Large intestine (tissue), 3 donors: ENCODE measurements around the gene MTM1. TPM values are rescaled to one million over a fixed set of nuclear protein-coding genes. Genes with fewer than 3 reads are reported as not detected.

Experiments
- DNase-seq, 2 donors: peaks; one replicate each; pipeline versions ENCODE4 v3.0.0 to v3.0.0-alpha.2; 2013
- H3K27ac ChIP-seq: one replicate; pipeline ENCODE4 v1.5.1; 2013; ENCODE audit warnings: low read length
- H3K27me3 ChIP-seq: 2 replicates; pipeline ENCODE4 v1.6.1; 2013; ENCODE audit warnings: low read length; ENCODE audit not compliant: control insufficient read depth, insufficient read depth
- H3K36me3 ChIP-seq: 2 replicates; pipeline ENCODE4 v1.6.1; 2013; ENCODE audit warnings: low read length; ENCODE audit not compliant: control insufficient read depth, insufficient read depth
- H3K4me1 ChIP-seq: one replicate; pipeline ENCODE4 v1.6.1; 2013; ENCODE audit warnings: low read length; ENCODE audit not compliant: control insufficient read depth, insufficient read depth
- H3K4me3 ChIP-seq: one replicate; pipeline ENCODE4 v1.5.1; 2013; ENCODE audit warnings: low read length
- H3K9me3 ChIP-seq: one replicate; pipeline ENCODE4 v1.6.1; 2013; ENCODE audit warnings: mild to moderate bottlenecking, low read depth, low read length, moderate library complexity; ENCODE audit not compliant: control insufficient read depth
- WGBS: methylation state at CpG from one replicate; pipeline ENCODE4 v1.1.5; 2013; ENCODE audit warnings: low lambda C conversion rate; ENCODE audit not compliant: insufficient coverage; 5-methylcytosine and 5-hydroxymethylcytosine counted together
- polyA plus RNA-seq: library from polyadenylated mRNA; unstranded; fragments of 120-200 nt; gene quantifications from one replicate; pipeline ENCODE4 v1.2.1, GENCODE V29; 2013

The MTM1 gene
- polyA plus RNA-seq, 1 donor: 16.1 TPM

DNA sequence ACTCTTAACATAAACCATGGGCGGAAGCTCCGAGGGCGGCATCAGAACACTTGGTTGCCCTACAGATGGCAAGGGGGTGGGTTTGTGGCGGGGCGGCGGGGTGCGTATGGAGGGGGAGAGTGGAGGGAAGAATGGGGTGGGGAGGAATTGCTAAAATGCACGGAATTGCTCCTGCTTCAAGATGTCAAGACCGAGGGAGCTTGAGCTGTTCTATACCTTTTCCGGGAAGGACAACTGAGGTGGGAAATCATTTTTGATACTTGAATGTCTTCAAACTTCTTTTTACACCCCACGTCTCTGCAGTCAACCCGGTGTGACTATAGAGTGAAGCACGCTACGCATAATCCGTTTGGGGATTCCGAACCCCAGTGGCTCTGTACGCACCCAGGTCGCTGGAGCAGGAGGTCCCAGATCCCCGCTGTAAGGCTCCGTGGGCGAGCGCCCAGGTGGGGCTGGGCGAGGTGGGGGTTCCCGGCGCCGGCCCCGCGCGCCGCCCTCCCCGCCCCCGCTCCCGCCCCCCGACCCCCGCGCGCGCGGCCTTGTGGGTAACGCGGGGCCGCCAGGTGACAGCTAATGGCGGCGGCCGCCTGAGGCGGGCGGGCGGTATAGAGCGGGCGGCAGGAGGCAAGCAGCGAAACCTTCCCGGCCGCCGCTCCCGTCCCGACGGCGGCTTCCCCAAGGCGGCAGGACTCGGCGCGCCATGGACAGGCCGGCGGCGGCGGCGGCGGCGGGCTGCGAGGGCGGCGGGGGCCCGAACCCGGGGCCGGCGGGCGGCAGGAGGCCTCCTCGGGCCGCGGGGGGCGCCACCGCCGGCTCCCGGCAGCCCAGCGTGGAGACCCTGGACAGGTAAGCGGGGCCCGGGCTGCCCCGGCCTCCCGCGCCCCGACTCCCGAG, 124.7 kb downstream of the MTM1 start, which contains the start of gene MTMR1:
Gene MTMR1, plus strand, starts transcription at position 566 of the 894 bp plus-strand sequence. Its CDS starts 135 bp downstream, at position 701.
- Histone ChIP-seq H3K27ac (peak within 1 kb of the TSS; percentile 72), H3K4me3 (peak within 1 kb of the TSS; percentile 64), H3K27me3 (no peaks in the 10 kb centered on the region), H3K36me3 (no peaks in the 10 kb centered on the region), H3K4me1 (no peaks in the 10 kb centered on the region), H3K9me3 (no peaks in the 10 kb centered on the region)
- WGBS: no CpG with 5 or more reads among the region's 92 CpGs
- DNase-seq: peak in 1 of 2 donors; percentile 36

DNA sequence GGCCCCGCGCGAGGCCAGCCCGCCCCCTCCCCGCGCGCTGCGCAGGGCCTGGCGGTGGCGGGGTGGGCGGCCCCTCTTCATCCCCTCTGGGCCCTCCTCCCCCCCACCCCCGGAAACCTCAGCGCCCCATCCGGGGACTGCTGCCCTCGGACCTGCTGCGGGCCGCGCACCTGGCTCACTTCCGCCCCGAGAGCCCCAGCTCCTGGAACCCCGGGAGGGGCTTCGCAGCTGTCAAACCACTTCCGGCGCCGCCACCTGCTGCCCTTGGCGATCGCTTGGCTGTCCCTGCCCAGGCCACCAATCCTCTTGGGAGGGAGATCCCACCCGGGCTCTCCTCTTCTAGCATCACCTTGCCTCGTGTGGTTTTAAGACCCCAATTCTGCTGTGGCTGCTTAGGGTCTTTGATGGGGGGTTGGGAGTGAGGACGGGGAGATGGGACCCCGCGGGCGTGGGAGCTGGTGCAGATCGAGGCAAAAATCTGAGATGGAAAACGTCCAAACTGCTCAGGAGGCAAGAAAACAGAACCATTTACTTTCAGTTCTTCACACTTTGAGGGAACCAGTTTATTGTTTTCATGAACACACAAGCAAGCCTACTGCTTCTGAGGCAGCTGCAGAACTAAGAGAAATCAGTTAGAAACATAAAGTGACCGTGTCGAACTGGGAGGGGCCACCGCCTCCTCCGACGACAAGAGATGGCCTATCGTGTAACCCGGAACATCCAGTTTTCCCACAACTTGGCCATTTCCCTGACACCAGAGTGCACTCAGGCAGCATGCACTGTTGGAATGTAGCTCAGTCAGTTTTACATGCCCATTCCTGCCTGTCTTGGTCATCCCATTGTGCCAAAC, 125.5 kb downstream of the MTM1 start:
- Histone ChIP-seq H3K36me3 (no peaks in the 10 kb centered on the region), H3K9me3 (no peaks in the 10 kb centered on the region), H3K4me3 (peak overlapping the region; percentile 64), H3K27ac (peak overlapping the region; percentile 72), H3K27me3 (no peaks in the 10 kb centered on the region), H3K4me1 (no peaks in the 10 kb centered on the region)
- no CpG with 5 or more reads among the region's 42 CpGs for WGBS
- peak; percentile 33 to 56 for DNase-seq

GRCh38 chrX:150694738-150695410, 126.5 kb downstream of the MTM1 start:
- no CpG with 5 or more reads among the region's 8 CpGs for WGBS
- Histone ChIP-seq H3K4me3 (no peak overlapping the region), H3K27me3 (no peaks in the 10 kb centered on the region), H3K4me1 (no peaks in the 10 kb centered on the region), H3K9me3 (no peaks in the 10 kb centered on the region), H3K36me3 (no peaks in the 10 kb centered on the region), H3K27ac (no peak overlapping the region)
- peak in 1 of 2 donors; percentile 14 for DNase-seq

DNA sequence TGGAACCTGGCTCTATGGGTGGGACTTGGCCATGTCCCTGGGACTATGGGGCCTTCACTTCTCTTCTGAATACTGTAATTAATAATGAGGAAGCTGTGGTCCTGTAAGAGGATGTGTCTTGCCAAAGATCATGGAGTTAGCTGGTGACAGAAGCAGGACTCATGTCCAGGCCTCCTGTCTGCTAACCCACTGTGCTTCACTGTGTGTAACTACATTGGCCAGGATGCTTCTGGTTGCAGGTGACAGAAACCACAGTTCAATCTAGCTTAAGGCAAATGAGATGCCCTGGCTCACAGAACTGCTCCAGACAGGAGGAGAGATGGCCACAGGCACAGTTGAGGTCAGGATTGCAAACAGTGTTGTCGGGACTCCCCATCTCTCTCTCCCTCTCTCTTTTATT, 127.9 kb downstream of the MTM1 start:
- Histone ChIP-seq H3K27ac (no peak overlapping the region), H3K4me3 (no peak overlapping the region), H3K36me3 (peaks cover 3% of the 10 kb centered on the region), H3K27me3 (no peaks in the 10 kb centered on the region), H3K9me3 (no peaks in the 10 kb centered on the region), H3K4me1 (no peaks in the 10 kb centered on the region)
- no CpG with 5 or more reads among the region's 1 CpG for WGBS
- no peak for DNase-seq

- H3K36me3 ChIP-seq: peaks cover 3% of the 10 kb centered on the region
- no peak overlapping the region for H3K27ac ChIP-seq
- WGBS: no CpG with 5 or more reads among the region's 4 CpGs
- no peaks in the 10 kb centered on the region for H3K4me1 ChIP-seq
- no peaks in the 10 kb centered on the region for H3K9me3 ChIP-seq
- no peaks in the 10 kb centered on the region for H3K27me3 ChIP-seq
- no peak for DNase-seq
- no peak overlapping the region for H3K4me3 ChIP-seq
Observed at GRCh38 chrX:150696866-150697265, 128.4 kb downstream of the MTM1 start.

GRCh38 chrX:150697641-150698040, 129.2 kb downstream of the MTM1 start:
- WGBS: no CpG with 5 or more reads among the region's 7 CpGs
- no peak overlapping the region for H3K27ac ChIP-seq

GRCh38 chrX:150698981-150699380, 130.6 kb downstream of the MTM1 start:
- peaks cover 4% of the 10 kb centered on the region for H3K36me3 ChIP-seq
- H3K4me3 ChIP-seq: no peak overlapping the region
- no peak overlapping the region for H3K27ac ChIP-seq
- H3K4me1 ChIP-seq: no peaks in the 10 kb centered on the region
- H3K9me3 ChIP-seq: no peaks in the 10 kb centered on the region
- H3K27me3 ChIP-seq: no peaks in the 10 kb centered on the region
- no CpG with 5 or more reads among the region's 2 CpGs for WGBS
- no peak for DNase-seq

More at GRCh38 chrX:150697641-150698040, 129.2 kb downstream of the MTM1 start:
- no peak for DNase-seq
- H3K36me3 ChIP-seq: peaks cover 3% of the 10 kb centered on the region
- no peak overlapping the region for H3K4me3 ChIP-seq
- H3K27me3 ChIP-seq: no peaks in the 10 kb centered on the region
- H3K4me1 ChIP-seq: no peaks in the 10 kb centered on the region
- H3K9me3 ChIP-seq: no peaks in the 10 kb centered on the region

DNA sequence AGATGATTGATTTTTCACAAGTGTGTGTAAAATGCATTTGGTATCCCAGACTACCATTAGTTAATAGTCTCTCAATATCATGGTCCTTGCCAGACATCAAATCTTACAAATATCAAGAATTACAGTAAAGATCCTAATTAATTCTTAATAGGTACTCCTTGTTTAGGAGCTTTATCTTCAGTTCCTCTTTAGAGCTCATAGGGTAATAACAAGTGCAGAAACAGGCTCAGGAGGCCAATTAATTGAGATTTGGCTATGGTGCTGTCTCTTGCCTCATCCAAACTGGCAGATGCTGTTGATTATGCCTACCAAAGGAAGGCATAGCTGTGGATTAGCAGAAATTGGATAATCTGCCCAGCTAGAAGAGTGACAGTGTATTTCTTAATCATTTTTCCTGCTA, 131.7 kb downstream of the MTM1 start:
- Histone ChIP-seq H3K4me3 (no peak overlapping the region), H3K36me3 (peaks cover 6% of the 10 kb centered on the region), H3K4me1 (no peaks in the 10 kb centered on the region)

GRCh38 chrX:150701377-150701776, 133.0 kb downstream of the MTM1 start:
- no CpG with 5 or more reads among the region's 1 CpG for WGBS
- peaks cover 6% of the 10 kb centered on the region for H3K36me3 ChIP-seq
- no peak overlapping the region for H3K27ac ChIP-seq
- no peak for DNase-seq
- no peaks in the 10 kb centered on the region for H3K27me3 ChIP-seq
- no peaks in the 10 kb centered on the region for H3K4me1 ChIP-seq
- no peaks in the 10 kb centered on the region for H3K9me3 ChIP-seq
- H3K4me3 ChIP-seq: no peak overlapping the region

More for the DNA sequence above, 131.7 kb downstream of the MTM1 start:
- Histone ChIP-seq H3K9me3 (no peaks in the 10 kb centered on the region), H3K27me3 (no peaks in the 10 kb centered on the region), H3K27ac (no peak overlapping the region)
- no peak for DNase-seq
